Measurements from ENCODE around the gene PCYOX1L.

Gene PCYOX1L

GRCh38 chr5:149403923-149404745, 46.3 kb downstream of the PCYOX1L start:
- DNase-seq (ENCODE audit: extremely low spot score), result no peak
- CTCF ChIA-PET, result interaction anchor here (0.6 to 1.2 kb wide), 4 partner anchors 10 to 32 kb away, joined by 3 read pairs; no protein-coding TSS in a partner anchor
- POLR2A ChIA-PET, result interaction anchor here (0.7 kb wide), 1 partner anchor 46 kb away, joined by 3 read pairs; the partner anchor contains the start of gene PCYOX1L
- TF ChIP-seq FOXK2 (IDR thresholded peaks at IDR 0.05), result no peak

GRCh38 chr5:149404746-149405549, 47.1 kb downstream of the PCYOX1L start:
- DNase-seq (ENCODE audit: extremely low spot score), result no peak
- TF ChIP-seq TARDBP (IDR thresholded peaks at IDR 0.05) (no peak), NFRKB (IDR thresholded peaks at IDR 0.05) (no peak), SP1 (IDR thresholded peaks at IDR 0.05) (no peak), FOXK2 (IDR thresholded peaks at IDR 0.05) (no peak), CTBP1 (IDR thresholded peaks at IDR 0.05; ENCODE audit: borderline replicate concordance) (no peak), PKNOX1 (IDR thresholded peaks at IDR 0.05) (no peak), ARNT (IDR thresholded peaks at IDR 0.05) (no peak), SUZ12 (IDR thresholded peaks at IDR 0.05) (no peak), ELF4 (IDR thresholded peaks at IDR 0.05) (no peak), FOXA1 (IDR thresholded peaks at IDR 0.05) (no peak), HDGF (IDR thresholded peaks at IDR 0.05; ENCODE audit: borderline replicate concordance) (no peak), LEF1 (IDR thresholded peaks at IDR 0.05; ENCODE audit: borderline replicate concordance) (no peak), ZNF384 (IDR thresholded peaks at IDR 0.05) (no peak), BHLHE40 (IDR thresholded peaks at IDR 0.05; ENCODE audit: borderline replicate concordance) (no peak), L3MBTL2 (conservative IDR thresholded peaks at IDR 0.05) (no peak)
- ChIA-PET CTCF (interaction anchor here (0.9 to 1.2 kb wide), 4 partner anchors 17 to 33 kb away, joined by 3 to 4 read pairs (median 3); no protein-coding TSS in a partner anchor), POLR2A (no interaction called here)

- CTCF ChIA-PET, result interaction anchor here (1.0 to 1.2 kb wide), 3 partner anchors 17 to 25 kb away, joined by 3 to 4 read pairs (median 3); no protein-coding TSS in a partner anchor
- TF ChIP-seq ARNT (IDR thresholded peaks at IDR 0.05) (no peak), HDGF (IDR thresholded peaks at IDR 0.05; ENCODE audit: borderline replicate concordance) (no peak)
- DNase-seq (ENCODE audit: extremely low spot score), result no peak
- POLR2A ChIA-PET, result interaction anchor here (0.6 kb wide), 1 partner anchor 60 kb away, joined by 3 read pairs; the partner anchor contains the start of gene GRPEL2
Observed at GRCh38 chr5:149405550-149406202, 47.8 kb downstream of the PCYOX1L start.

- POLR2A ChIA-PET, result interaction anchor here (0.6 kb wide), 1 partner anchor 61 kb away, joined by 3 read pairs; the partner anchor contains the start of gene GRPEL2
- no peak for DNase-seq (ENCODE audit: extremely low spot score)
- CTCF ChIA-PET, result interaction anchor here (0.9 to 1.2 kb wide), 4 partner anchors 16 to 89 kb away, joined by 3 to 4 read pairs (median 3); no protein-coding TSS in a partner anchor
- TF ChIP-seq SUZ12 (IDR thresholded peaks at IDR 0.05), result no peak
- TF ChIP-seq ELF4 (IDR thresholded peaks at IDR 0.05), result no peak
- no peak for TF ChIP-seq PKNOX1 (IDR thresholded peaks at IDR 0.05)
- no peak for TF ChIP-seq LEF1 (IDR thresholded peaks at IDR 0.05; ENCODE audit: borderline replicate concordance)
- TF ChIP-seq BHLHE40 (IDR thresholded peaks at IDR 0.05; ENCODE audit: borderline replicate concordance), result no peak
- no peak for TF ChIP-seq TARDBP (IDR thresholded peaks at IDR 0.05)
- TF ChIP-seq FOXK2 (IDR thresholded peaks at IDR 0.05), result no peak
- no peak for TF ChIP-seq L3MBTL2 (conservative IDR thresholded peaks at IDR 0.05)
- no peak for TF ChIP-seq SP1 (IDR thresholded peaks at IDR 0.05)
- TF ChIP-seq NFRKB (IDR thresholded peaks at IDR 0.05), result no peak
- TF ChIP-seq FOXM1 (IDR thresholded peaks at IDR 0.05; ENCODE audit: borderline replicate concordance), result no peak
Observed at GRCh38 chr5:149406203-149406978, 48.5 kb downstream of the PCYOX1L start.

GRCh38 chr5:149406979-149407306, 49.1 kb downstream of the PCYOX1L start:
- TF ChIP-seq PKNOX1 (IDR thresholded peaks at IDR 0.05), result no peak
- no peak for TF ChIP-seq FOXM1 (IDR thresholded peaks at IDR 0.05; ENCODE audit: borderline replicate concordance)
- TF ChIP-seq TARDBP (IDR thresholded peaks at IDR 0.05), result no peak
- no peak for TF ChIP-seq FOXA1 (IDR thresholded peaks at IDR 0.05)
- TF ChIP-seq FOXK2 (IDR thresholded peaks at IDR 0.05), result no peak
- TF ChIP-seq NFRKB (IDR thresholded peaks at IDR 0.05), result no peak
- TF ChIP-seq LEF1 (IDR thresholded peaks at IDR 0.05; ENCODE audit: borderline replicate concordance), result no peak
- TF ChIP-seq ARNT (IDR thresholded peaks at IDR 0.05), result no peak
- TF ChIP-seq SUZ12 (IDR thresholded peaks at IDR 0.05), result no peak
- TF ChIP-seq BHLHE40 (IDR thresholded peaks at IDR 0.05; ENCODE audit: borderline replicate concordance), result no peak
- TF ChIP-seq L3MBTL2 (conservative IDR thresholded peaks at IDR 0.05), result no peak
- no peak for TF ChIP-seq CTBP1 (IDR thresholded peaks at IDR 0.05; ENCODE audit: borderline replicate concordance)
- TF ChIP-seq ELF4 (IDR thresholded peaks at IDR 0.05), result no peak
- ChIA-PET CTCF (interaction anchor here (0.5 to 1.2 kb wide), 3 partner anchors 22 to 90 kb away, joined by 3 to 5 read pairs (median 3); no protein-coding TSS in a partner anchor), POLR2A (no interaction called here)
- DNase-seq (ENCODE audit: extremely low spot score), result no peak
